HK-2 (cell line): Measurements from ENCODE around the gene CLDN2.
"Not testable (repeated sequence)": the region's sequence is repeated elsewhere in the genome, so short reads cannot be mapped to it uniquely, and the experiment has no call there.

Experiments used
- DNase-seq: peaks from one replicate; pipeline ENCODE4 v3.0.0-alpha.2; 2018; ENCODE audit not compliant: unreplicated experiment

CLDN2 gene, protein sequence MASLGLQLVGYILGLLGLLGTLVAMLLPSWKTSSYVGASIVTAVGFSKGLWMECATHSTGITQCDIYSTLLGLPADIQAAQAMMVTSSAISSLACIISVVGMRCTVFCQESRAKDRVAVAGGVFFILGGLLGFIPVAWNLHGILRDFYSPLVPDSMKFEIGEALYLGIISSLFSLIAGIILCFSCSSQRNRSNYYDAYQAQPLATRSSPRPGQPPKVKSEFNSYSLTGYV

DNA sequence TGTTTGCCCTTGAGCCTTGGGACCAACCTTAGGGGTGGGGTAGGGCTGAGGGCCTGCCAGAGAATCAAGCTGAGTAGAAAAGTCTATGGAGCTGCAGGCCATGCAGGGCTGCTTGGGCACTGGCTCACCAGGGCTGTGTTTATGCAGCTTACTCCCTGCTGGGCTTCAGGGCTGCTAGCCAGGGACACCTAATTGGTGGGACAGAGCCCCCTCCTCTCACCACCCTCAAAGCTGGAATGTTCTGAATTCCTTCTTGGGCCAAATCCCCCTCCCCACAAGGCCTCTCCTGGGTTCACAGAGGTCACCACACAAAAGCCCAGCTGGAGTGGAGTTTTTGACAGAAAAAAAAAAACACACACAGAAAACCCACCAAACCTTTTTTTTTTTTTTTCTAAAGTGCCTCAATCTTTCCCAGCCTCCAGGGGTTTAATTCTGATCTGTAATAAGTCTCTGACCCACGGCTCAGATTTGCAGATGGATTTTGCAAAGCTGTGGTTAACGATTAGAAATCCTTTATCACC is at the start of gene CLDN2:
TSS of gene CLDN2 (plus strand) at position 471 of the 521 bp plus-strand sequence. CDS start 7,827 bp downstream, outside the sequence.
- DNase-seq, result no peak

DNA sequence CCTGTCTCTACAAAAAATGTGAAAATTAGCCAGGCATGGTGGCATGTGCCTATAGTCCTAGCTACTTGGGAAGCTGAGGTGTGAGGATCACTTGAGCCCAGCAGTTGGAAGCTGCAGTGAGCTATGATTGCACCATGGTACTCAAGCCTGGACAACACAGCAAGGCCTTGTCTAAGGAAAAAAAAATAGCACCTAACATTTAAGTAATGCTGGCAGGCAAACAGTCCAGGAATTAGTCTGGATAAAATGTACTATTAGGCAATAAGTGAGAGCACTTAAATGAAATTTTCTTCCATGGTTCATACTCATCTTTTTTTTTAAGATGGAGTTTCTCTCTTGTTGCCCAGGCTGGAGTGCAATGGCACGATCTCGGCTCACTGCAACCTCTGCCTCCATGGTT is 47.4 kb upstream of the CLDN2 start:
- not testable (repeated sequence) for DNase-seq

DNA sequence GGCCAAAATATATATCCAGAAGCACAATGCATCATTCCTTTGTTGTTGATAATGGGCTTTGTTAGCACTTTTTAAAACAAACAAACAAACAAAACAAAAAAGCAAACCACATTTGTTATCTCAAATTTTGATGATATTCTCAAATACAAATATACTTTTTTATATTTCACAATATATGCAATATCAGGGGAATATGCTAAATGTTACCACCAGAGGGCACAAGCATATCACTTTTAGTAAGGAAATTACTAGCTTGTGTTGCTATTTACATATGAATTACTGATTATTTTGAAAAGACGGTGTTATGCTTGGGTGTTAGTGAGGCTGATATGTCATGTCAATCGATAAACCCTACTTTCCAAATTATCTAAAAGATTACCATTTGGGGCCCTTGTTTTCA is 46.1 kb upstream of the CLDN2 start:
- no peak for DNase-seq

DNA sequence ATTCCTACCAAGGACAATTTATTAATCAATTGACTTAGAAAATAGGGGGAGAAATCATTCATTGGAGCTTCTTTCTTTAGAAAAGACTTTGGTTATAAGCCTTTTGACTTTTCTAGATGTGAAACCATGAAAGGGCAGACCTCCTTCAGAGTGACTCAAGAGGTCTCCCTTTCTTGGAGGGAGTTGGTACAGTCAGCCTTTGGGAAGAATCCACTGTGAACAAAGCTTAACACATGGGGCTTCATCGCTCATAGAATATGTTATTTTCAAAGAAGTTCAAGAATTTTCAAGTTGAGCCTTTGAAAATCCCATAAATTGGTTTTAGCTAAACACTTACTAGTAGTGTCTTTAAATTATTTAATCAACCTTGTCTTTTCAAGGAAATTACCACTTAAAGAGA is 45.1 kb upstream of the CLDN2 start:
- no peak for DNase-seq

DNA sequence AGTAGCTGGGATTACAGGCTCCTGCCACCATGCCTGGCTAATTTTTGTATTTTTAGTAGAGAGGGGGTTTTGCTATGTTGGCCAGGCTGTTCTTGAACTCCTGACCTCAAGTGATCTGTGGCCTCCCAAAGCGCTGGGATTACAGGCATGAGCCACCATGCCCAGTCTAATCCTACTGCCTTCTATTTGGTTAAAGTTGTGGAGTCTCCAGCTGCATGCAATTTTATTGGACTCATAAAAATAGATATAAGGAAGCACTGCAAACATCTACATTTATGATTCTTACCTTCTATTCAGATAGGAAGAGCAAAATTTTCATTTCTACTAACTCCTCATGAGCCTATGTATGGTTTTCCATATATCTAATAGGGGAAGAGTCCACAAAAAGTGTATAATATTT is 30.7 kb upstream of the CLDN2 start:
- DNase-seq, result no peak

DNA sequence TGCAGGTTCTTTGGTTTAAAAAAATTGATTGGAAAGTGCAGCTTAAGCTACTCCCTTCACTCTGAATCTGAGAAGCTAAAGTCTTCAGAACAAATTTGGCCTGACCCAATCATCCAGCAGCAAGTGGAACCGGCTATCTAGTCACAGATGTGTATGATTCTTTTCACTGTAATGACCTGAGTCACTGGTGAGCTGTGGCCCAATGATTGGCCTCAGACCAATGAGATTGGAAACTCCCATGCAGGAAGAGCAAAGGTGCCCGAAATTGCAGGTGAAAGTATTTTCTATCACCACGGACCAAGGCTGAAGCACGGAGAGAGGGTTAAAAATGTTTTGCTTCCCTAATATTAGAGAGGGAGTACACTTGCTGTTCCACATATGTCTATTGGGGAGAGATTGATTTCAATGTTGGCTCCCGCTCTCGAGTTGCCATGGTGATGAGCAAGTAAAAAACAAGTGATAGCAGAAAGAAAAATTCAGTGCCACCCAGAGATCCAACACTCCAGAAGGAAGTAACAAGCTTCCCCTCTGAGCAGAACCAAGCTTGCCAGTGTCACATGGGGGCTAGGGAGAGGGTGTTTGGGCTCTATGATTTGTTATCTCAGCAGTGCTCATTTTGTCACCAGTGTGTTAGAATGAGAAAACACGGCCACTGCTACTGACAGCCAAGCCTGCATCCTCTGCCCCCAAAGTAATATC is 28.3 kb upstream of the CLDN2 start:
- no peak for DNase-seq

DNA sequence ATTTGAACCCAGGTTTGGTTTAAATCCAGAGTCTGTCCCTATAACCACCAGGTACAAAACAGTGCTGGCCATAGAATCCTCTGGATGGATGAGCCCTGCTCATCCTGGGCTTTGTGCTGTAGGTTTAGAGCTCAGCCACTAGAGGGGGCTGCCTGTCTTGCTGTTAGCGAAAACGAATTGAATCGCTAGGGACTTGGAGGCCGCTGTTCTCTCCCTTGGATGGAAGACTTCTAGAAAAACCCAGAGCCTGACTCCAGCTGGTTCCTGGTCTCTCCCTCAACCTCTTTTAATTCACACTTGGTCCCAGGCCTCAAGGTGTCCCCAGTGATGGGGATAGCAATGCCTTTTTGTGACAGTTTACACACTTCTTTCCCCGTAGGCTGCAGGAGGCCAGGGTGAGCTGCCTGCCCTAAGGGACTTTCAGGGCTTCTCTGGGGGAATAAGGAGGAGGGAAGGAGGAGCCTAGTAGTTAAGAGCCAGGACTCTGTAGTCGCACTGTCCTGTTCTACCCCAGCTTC is 25.8 kb upstream of the CLDN2 start:
- DNase-seq, result peak; percentile 72

DNA sequence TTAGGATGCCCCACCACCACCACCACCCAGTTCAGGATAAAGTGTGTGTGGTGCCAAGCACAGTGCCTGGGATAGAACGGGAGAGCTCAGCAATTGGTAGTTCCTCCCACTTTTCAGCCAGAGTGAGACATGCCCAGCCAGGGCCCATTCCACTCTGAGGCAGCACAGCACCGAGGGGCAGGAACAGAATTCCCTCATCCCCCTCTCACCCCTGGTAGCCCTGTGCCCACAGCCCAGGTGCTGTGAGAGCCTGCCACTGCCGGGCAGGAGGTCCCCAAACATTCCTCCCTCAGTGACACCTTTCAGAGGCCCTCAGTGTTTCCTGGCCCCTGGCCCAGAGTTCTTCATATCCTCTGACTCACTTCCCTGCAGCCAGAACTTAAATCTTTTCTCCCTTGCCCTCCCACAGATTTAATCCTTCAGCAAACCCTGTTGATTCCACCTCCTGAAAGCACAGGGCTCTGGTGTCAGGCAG is 25.2 kb upstream of the CLDN2 start:
- DNase-seq, result peak; percentile 69

DNA sequence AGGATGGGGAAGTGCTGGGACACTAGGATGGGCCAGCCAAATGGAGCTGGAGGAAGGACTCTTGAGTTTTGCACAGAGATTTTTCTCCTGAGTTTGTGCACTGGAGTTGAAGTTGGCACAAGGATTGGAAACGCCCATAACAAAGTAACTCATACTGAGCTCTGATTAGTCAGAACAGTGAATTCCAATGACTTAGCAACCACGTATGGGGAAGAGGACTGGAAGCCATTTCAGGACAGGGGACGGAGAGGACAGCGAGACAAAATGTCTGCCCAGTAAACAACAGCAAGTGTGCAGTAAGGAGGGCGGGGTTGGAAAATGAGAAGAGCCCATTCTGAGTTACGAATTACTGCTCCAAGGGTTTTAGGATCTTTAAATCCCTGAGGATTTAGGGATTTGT is 22.9 kb upstream of the CLDN2 start:
- DNase-seq, result no peak

DNA sequence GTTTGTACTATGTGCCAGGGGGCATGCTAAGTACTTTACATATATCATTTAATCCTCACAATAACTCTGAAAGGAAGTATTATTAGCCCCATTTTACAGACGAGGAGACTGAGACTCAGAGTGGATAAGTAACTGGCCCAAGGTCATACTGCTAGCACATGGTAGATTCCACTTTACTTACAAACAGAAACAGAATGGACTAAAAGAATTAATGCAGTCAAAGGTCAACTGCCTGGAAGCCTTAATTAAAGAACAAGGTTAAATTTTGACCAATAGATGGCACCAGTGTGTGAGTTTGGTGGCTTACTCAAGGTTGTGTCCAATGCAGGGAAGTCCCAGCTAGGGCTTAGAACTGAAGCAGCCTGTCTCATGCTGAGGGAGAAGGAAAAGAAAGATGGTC is 21.7 kb upstream of the CLDN2 start:
- DNase-seq, result no peak

DNA sequence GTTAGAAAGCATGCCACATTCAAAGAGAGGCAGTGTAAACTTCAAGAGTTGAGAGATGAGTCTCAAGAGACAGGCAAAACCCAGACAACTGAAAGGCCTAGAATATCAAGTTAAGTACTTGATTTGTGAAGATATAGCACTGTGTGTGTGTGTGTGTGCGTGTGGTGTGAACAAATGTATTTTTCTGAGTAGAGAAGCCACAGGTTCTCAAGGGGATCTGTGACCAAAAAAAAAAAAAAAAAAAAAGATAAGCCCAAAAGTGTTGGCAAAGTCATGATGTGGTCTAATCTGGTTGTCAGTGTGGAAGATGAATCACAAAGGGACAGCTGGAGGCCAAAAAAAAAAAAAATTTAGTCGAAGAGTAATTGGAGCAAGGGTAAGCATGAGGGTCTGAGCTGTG is 20.9 kb upstream of the CLDN2 start:
- no peak for DNase-seq

DNA sequence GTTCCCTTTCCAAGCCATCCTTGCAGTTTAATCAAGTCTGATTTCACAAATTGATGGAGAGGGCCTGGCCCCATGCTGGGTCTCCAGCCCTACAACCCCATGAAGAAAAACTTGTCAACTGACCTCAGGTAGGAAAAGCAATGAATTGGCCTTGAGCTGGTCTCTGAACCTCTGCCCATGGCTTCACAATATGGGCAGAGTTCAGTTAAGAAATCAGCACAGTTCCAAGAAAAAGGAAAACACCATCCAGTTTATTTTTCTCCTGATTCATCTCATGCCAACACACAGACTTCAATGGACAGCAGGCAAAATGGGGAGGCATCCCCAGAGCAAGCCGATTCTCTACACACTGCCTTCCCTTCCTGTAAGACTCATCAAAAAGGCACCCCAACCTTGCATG is 20.4 kb upstream of the CLDN2 start:
- DNase-seq, result no peak

DNA sequence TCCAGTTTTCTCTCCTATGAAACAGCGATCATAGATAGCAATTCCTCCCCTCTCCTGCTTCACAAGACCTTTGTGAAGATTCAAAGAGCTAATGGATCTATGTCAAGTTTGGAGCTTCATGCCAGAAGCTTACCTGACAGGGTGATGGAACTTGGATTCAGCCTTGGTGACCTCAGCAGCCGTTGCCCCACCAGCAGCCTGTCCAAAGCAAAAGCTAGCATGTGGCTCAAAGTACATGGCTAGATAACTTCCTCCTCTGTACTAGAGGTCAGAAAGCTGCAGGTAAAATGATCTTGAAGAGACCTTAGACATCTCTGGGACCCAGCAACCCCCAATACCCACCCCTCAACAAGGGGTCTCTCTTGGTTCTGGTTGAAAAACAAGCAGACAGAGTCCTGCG is 18.9 kb upstream of the CLDN2 start:
- DNase-seq, result no peak

DNA sequence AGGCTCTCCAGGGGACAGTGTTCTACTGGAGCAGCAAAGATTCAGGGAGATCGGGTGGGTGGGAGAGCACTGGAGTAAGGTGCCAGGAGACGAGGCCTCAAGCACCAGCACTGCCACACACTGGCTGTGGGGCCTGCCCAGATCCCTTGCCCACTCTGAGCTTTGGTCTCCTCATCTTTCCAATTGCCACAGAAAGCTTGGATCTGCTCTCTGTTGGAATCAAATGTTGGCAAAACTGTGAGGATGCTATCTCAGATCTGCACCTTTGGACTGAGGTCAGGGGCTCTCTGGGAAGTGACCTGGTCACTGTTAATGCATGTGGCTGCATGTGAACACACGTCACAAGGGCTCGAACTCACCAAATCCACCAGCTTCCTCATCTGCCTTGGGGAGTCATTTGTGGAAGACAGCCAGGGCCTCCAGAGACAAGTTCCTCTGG is 18.4 kb upstream of the CLDN2 start:
- no peak for DNase-seq

DNA sequence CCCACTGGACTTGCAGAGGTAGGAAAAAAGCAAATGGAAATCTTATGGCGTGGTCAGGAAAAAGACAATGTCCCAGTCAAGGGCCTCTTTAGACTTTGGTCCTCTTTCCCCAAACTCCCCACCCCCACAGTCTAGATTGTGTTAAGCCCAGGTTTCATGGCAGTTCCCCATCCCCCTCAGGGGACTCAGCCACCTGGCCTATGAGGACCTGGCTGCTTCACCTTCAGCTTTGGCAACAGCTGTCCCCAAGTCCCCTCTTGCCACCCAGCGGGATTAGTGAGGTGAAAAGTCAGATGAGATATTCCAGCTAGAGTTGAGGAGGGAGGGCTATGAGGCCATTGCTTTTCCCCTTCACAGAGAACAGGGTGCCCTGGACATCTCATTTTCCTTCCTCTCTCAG is 17.5 kb upstream of the CLDN2 start:
- no peak for DNase-seq

DNA sequence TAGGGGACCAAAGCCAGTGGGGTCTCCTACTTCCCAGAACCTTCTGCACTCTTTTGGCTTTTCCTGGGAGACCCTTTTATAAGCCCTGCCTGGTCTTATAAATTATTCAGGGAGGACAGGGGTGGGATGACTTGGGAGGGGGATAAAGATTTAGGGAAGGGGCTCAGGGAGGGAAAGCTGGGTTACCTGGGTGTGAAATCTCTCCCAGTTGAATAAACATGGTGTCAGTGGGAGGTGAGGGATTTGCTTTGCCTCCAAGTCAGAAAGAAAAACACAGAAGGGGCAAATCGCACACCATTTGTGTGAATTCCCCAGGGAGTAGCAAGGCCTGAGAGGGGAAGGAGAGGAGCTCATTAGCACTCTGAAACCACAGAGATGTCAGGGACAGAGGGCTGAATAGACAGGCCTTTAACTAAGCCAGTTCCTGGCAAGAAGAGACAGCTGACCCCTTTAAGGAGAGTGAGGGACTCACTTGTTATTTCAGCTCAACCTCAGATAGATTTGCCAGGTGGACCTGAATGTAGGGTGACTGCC is 16.8 kb upstream of the CLDN2 start, which contains the start of gene RIPPLY1:
TSS of gene RIPPLY1 (minus strand) at position 51 of the 534 bp plus-strand sequence. CDS start 54 bp downstream, outside the sequence.
- DNase-seq, result no peak

DNA sequence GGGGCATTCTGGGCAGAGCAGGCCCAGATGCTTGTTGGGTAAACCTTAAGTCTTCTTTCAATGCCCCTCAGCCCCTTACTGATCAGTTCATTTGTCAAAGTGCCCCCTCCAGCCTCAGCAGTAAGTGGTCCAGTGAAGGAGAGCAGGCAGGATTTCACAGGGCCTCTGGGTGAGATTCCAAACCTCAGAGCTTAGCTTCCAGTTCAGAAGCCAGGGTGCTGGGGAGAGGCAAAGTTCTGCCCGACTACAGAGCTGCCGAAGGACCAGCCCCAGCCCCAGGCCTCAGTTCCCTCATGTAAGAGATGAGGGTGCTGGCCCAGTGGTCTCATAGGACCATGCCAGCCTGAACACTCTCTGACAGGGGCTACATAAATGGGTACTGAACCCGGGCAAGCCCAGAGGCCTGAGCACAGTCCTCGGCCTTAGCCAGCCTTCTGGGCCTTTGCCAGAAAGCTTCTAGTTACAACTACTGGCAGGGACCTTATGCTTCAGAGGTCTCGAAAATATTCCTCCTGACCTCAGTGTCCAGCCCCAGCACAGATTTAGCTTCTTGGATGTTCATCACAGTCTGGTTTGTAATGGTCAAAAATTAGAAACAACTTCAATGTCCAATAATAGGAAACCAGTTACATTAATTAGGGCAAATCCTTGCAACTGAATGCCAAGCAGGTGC is 16.2 kb upstream of the CLDN2 start:
- DNase-seq, result no peak

DNA sequence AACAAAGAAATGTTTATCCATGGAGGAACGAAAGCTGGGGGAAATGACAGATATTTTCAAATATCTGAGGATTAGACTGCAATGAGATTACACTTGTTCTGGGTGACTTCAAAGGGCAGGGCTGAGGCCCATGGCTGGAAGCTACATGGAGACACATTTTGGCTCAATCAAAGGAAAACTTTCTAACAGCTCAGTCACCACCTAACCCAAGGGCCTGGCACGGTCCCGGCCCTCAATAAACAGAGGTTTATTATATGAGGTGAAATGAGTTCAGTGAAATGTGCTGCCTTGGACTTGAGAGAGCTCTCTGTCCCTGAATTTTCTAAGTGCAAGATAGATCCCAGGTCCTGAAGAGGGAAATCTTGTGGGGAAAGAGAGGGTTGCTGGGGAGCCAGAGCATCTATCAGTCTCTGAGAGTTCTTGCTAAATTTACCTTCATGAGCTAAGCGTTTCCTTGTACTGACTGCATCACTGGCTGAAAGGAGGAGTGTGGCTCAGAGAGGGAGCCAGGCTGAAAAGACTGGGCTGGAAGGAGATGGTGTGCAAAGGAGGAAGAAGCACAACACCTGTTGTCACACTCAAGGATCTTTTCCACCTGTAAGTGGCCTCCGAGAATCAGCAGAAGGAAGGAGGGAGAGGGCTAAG is 15.0 kb upstream of the CLDN2 start:
- no peak for DNase-seq

DNA sequence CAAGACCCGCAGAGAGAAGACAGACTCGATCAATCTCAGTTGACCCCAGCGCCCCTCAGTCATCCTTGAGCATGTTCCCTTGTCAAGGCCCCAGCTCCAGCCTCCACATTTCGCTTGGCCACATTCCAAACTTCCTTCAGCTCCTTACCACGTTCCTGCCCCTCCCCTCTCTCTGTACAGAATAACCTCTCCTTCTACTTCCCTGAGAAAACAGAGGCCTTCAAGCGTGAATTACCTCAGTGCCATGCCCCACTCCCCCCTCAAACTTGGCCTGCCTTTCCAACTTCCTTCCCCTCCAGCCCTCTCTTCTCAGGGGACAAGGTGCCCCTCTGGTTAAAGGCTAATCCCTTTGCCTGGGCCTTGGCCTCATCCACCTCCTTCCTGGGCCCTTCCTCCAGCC is 13.8 kb upstream of the CLDN2 start:
- DNase-seq, result peak; percentile 79

DNA sequence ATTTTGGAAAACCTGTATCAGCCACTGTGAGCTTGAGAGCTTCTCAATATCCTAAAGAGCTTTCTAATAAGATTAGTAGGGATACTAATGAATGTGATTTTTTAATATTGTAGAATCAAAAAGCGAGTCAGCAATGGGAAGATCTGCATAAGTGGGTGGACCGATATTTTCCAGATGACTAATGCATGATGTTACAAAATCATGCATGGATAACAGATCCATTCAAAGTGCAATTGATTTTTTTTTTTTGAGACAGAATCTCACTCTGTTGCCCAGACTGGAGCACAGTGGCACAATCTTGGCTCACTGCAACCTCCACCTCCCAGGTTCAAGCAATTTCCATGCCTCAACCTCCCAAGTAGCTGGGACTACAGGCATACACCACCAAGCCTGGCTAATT is 7.3 kb upstream of the CLDN2 start:
- DNase-seq, result no peak

DNA sequence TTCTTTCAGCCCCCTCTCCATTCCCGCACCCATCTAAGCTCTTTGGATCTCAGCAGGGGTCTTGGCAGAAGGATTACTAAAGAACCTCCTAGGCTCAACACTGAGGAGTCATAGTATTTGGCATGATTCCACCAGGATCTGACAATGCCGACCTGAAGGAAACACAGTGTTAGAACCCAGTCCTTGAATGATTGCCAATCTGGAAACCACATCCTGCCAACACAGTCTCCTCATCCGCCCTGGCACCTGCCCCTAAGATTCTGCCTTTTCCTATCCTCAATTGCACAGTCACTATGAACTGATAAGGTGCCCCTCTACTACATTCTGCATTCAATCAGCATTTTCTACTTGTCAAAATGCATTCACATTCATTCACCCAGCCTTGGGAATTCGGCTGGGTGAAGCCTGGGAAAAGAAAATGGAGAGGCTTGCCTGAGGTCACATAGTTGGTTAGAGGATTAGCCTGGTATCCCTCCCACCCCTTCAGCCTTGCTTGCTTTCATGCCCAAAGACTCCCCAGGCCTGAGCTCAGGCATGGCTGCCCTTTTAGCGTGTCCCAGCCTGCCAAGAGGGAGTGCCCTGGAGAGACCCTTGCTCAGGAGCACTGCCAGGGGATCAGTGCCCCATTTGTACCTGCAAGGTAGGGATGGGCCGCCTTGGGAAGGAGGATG is 2.2 kb upstream of the CLDN2 start:
- DNase-seq, result peak; percentile 64
